ENCODE measurements around the gene GPD2. TPM values are rescaled to one million over a fixed set of nuclear protein-coding genes. Genes with fewer than 3 reads are reported as not detected.

GPD2 gene
- polyA plus RNA-seq, 12 donors, result 10.4 to 23.5 (median 15.7) TPM; not detected in 1

Other genes starting within 250 kb of the GPD2 start
- gene NR4A2, start 103.7 kb upstream of the GPD2 start, polyA plus RNA-seq (ENCODE audit: insufficient read length in 12 of 12), result 10 to 100 TPM in 1 of 12 donors, 1 to 10 TPM in 10, not detected in 1; 1.3 to 10.7 (median 2.2) TPM